Activated T-cell treated with anti-CD3 and anti-CD28 coated beads, Interleukin-2, amount 50 U/mL, for 24 hours (primary cell): Measurements from ENCODE around the gene NTN1.

Source experiments
- DNase-seq: peaks from one replicate; pipeline ENCODE4 v3.0.0-alpha.2; 2020
- H3K27ac Mint-ChIP-seq: 2 replicates; pipeline ENCODE4 v1.8.0; 2020; ENCODE audit warnings: mild to moderate bottlenecking, mixed read lengths
- H3K27me3 Mint-ChIP-seq: 2 replicates; pipeline ENCODE4 v1.8.0; 2020; ENCODE audit warnings: mixed read lengths
- H3K36me3 Mint-ChIP-seq: 2 replicates; pipeline ENCODE4 v1.8.0; 2020; ENCODE audit warnings: low read depth, mixed read lengths
- H3K4me1 Mint-ChIP-seq: 2 replicates; pipeline ENCODE4 v1.8.0; 2020; ENCODE audit warnings: low read depth, mixed read lengths
- H3K4me3 Mint-ChIP-seq: 2 replicates; pipeline ENCODE4 v1.8.0; 2020; ENCODE audit warnings: mild to moderate bottlenecking, moderate library complexity, mixed read lengths
- H3K9me3 Mint-ChIP-seq: 2 replicates; pipeline ENCODE4 v1.8.0; 2020; ENCODE audit warnings: mixed read lengths

NTN1 gene

GRCh38 chr17:9202532-9202931, 181.2 kb downstream of the NTN1 start:
- no peaks in the 10 kb centered on the region for H3K4me1 Mint-ChIP-seq
- no peak for DNase-seq
- H3K9me3 Mint-ChIP-seq, result no peaks in the 10 kb centered on the region
- peaks cover 19% of the 10 kb centered on the region for H3K27me3 Mint-ChIP-seq
- no peaks in the 10 kb centered on the region for H3K36me3 Mint-ChIP-seq
- H3K4me3 Mint-ChIP-seq, result no peak overlapping the region
- no peak overlapping the region for H3K27ac Mint-ChIP-seq

GRCh38 chr17:9203771-9204425, 182.6 kb downstream of the NTN1 start:
- H3K27me3 Mint-ChIP-seq, result peaks cover 19% of the 10 kb centered on the region
- no peaks in the 10 kb centered on the region for H3K9me3 Mint-ChIP-seq
- no peaks in the 10 kb centered on the region for H3K4me1 Mint-ChIP-seq
- no peak overlapping the region for H3K4me3 Mint-ChIP-seq
- DNase-seq, result no peak
- H3K27ac Mint-ChIP-seq, result no peak overlapping the region
- H3K36me3 Mint-ChIP-seq, result no peaks in the 10 kb centered on the region

GRCh38 chr17:9204637-9205329, 183.5 kb downstream of the NTN1 start:
- Mint-ChIP-seq H3K27ac (no peak overlapping the region), H3K4me3 (no peak overlapping the region), H3K4me1 (no peaks in the 10 kb centered on the region), H3K27me3 (peaks cover 16% of the 10 kb centered on the region), H3K36me3 (no peaks in the 10 kb centered on the region), H3K9me3 (no peaks in the 10 kb centered on the region)
- no peak for DNase-seq

- no peak overlapping the region for H3K27ac Mint-ChIP-seq
- no peaks in the 10 kb centered on the region for H3K36me3 Mint-ChIP-seq
- no peak for DNase-seq
Measured at GRCh38 chr17:9205520-9206409, 184.5 kb downstream of the NTN1 start.

GRCh38 chr17:9206410-9206703, 185.0 kb downstream of the NTN1 start:
- Mint-ChIP-seq H3K4me3 (no peak overlapping the region), H3K27ac (no peak overlapping the region), H3K4me1 (no peaks in the 10 kb centered on the region), H3K36me3 (no peaks in the 10 kb centered on the region), H3K27me3 (peaks cover 14% of the 10 kb centered on the region), H3K9me3 (no peaks in the 10 kb centered on the region)
- DNase-seq, result no peak

More at GRCh38 chr17:9205520-9206409, 184.5 kb downstream of the NTN1 start:
- no peaks in the 10 kb centered on the region for H3K4me1 Mint-ChIP-seq
- peaks cover 14% of the 10 kb centered on the region for H3K27me3 Mint-ChIP-seq
- H3K4me3 Mint-ChIP-seq, result no peak overlapping the region
- no peaks in the 10 kb centered on the region for H3K9me3 Mint-ChIP-seq

GRCh38 chr17:9206741-9207332, 185.5 kb downstream of the NTN1 start:
- H3K4me3 Mint-ChIP-seq, result no peak overlapping the region
- no peaks in the 10 kb centered on the region for H3K36me3 Mint-ChIP-seq
- H3K9me3 Mint-ChIP-seq, result no peaks in the 10 kb centered on the region
- no peak for DNase-seq
- no peaks in the 10 kb centered on the region for H3K4me1 Mint-ChIP-seq
- peaks cover 12% of the 10 kb centered on the region for H3K27me3 Mint-ChIP-seq
- no peak overlapping the region for H3K27ac Mint-ChIP-seq

GRCh38 chr17:9208381-9209105, 187.2 kb downstream of the NTN1 start:
- no peak overlapping the region for H3K4me3 Mint-ChIP-seq
- no peaks in the 10 kb centered on the region for H3K4me1 Mint-ChIP-seq
- H3K27ac Mint-ChIP-seq, result no peak overlapping the region
- DNase-seq, result no peak
- H3K27me3 Mint-ChIP-seq, result peaks cover 12% of the 10 kb centered on the region
- H3K9me3 Mint-ChIP-seq, result no peaks in the 10 kb centered on the region
- no peaks in the 10 kb centered on the region for H3K36me3 Mint-ChIP-seq

- H3K4me3 Mint-ChIP-seq, result no peak overlapping the region
- DNase-seq, result no peak
- H3K36me3 Mint-ChIP-seq, result no peaks in the 10 kb centered on the region
- H3K27ac Mint-ChIP-seq, result no peak overlapping the region
- H3K4me1 Mint-ChIP-seq, result no peaks in the 10 kb centered on the region
- H3K9me3 Mint-ChIP-seq, result no peaks in the 10 kb centered on the region
- peaks cover 9% of the 10 kb centered on the region for H3K27me3 Mint-ChIP-seq
Measured at GRCh38 chr17:9209347-9209746, 188.0 kb downstream of the NTN1 start.

GRCh38 chr17:9209781-9210370, 188.6 kb downstream of the NTN1 start:
- no peak overlapping the region for H3K4me3 Mint-ChIP-seq
- H3K27me3 Mint-ChIP-seq, result peaks cover 7% of the 10 kb centered on the region
- no peaks in the 10 kb centered on the region for H3K36me3 Mint-ChIP-seq
- H3K4me1 Mint-ChIP-seq, result no peaks in the 10 kb centered on the region
- H3K27ac Mint-ChIP-seq, result no peak overlapping the region
- no peak for DNase-seq
- no peaks in the 10 kb centered on the region for H3K9me3 Mint-ChIP-seq

GRCh38 chr17:9211133-9211765, 189.9 kb downstream of the NTN1 start:
- DNase-seq, result no peak
- Mint-ChIP-seq H3K9me3 (peaks cover 12% of the 10 kb centered on the region), H3K4me3 (no peak overlapping the region), H3K27me3 (no peaks in the 10 kb centered on the region), H3K36me3 (peaks cover 7% of the 10 kb centered on the region), H3K27ac (no peak overlapping the region), H3K4me1 (no peaks in the 10 kb centered on the region)

- no peak overlapping the region for H3K4me3 Mint-ChIP-seq
- H3K27ac Mint-ChIP-seq, result no peak overlapping the region
- H3K36me3 Mint-ChIP-seq, result peaks cover 7% of the 10 kb centered on the region
- DNase-seq, result no peak
- no peaks in the 10 kb centered on the region for H3K4me1 Mint-ChIP-seq
- no peaks in the 10 kb centered on the region for H3K27me3 Mint-ChIP-seq
- H3K9me3 Mint-ChIP-seq, result peaks cover 20% of the 10 kb centered on the region
Measured at GRCh38 chr17:9212376-9213302, 191.3 kb downstream of the NTN1 start.

GRCh38 chr17:9213303-9213640, 192.0 kb downstream of the NTN1 start:
- Mint-ChIP-seq H3K27me3 (peaks cover 4% of the 10 kb centered on the region), H3K4me1 (no peaks in the 10 kb centered on the region), H3K4me3 (no peak overlapping the region), H3K27ac (no peak overlapping the region), H3K9me3 (peaks cover 20% of the 10 kb centered on the region), H3K36me3 (peaks cover 7% of the 10 kb centered on the region)
- no peak for DNase-seq

GRCh38 chr17:9215465-9215864, 194.2 kb downstream of the NTN1 start:
- Mint-ChIP-seq H3K27me3 (peaks cover 6% of the 10 kb centered on the region), H3K4me3 (no peak overlapping the region), H3K4me1 (no peaks in the 10 kb centered on the region), H3K27ac (no peak overlapping the region), H3K36me3 (peaks cover 7% of the 10 kb centered on the region), H3K9me3 (peaks cover 20% of the 10 kb centered on the region)
- DNase-seq, result no peak
